ENCODE results near the gene NEURL4. TPM values are rescaled to one million over a fixed set of nuclear protein-coding genes. Genes with fewer than 3 reads are reported as not detected.

Gene NEURL4
- total and polyA plus RNA-seq, 2 donors (not counting 1 experiment from before 2014, with no cell fraction given): 6.0 to 20.1 TPM

DNA sequence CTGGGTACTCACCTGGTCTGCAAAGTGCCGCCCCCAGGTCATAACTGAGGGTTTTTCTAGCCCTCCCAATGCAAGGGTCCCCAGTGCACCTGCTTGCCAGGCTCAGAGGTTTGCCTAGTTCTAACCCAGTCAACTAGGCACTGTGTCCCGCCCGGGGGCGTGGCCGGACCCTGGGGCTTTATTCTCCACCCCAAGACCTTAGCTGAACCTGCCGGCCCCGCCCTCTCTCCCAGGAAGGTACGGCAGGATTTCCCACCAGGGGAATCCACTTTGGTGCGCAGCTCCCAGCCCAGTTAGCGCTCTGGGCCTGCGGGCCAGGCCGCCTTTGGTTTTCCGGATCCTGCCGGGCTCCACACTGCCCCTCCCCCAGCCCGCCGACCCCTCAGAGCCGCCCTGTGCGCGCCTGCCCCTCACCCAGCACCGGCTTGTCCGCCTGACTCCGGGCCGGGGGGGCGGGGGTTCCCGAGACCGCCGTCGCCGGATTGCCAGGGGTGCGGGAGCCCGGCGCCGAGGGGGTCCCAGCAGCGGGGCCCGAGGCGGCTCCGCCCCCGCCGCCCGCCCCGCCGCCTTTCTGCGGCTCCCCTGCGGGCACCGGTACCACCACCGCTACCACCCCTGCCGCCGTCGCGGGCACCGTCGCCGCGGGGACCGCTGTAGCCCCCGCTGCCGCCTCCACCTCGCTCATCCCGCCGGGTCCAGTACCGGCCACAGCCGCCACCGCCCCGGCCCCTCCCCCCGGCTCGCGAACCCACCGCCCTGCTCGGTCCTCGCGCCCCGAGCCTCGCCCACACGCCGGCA is 35.1 kb downstream of the NEURL4 start:
- peak overlapping the region; percentile 13 for H3K4me2 ChIP-seq (ENCODE audit: extremely low read depth, insufficient read depth, low read length)
- no peaks in the 10 kb centered on the region for H3K36me3 ChIP-seq (ENCODE audit: control insufficient read depth, insufficient read depth, low read length)
- H3K27me3 ChIP-seq (ENCODE audit: control insufficient read depth, insufficient read depth, low read length): peaks cover 38% of the 10 kb centered on the region
- no peak overlapping the region for H3K27ac ChIP-seq (ENCODE audit: insufficient read depth, low read length)
- no peaks in the 10 kb centered on the region for H3K9me3 ChIP-seq (ENCODE audit: control insufficient read depth, insufficient read depth, low read depth, low read length)
- H2AFZ ChIP-seq (ENCODE audit: low read length): no peak overlapping the region
- no peak overlapping the region for H3K9ac ChIP-seq (ENCODE audit: insufficient read depth, low read length)
- H3K4me3 ChIP-seq (replicated peaks in 1 of 4; ENCODE audit: control extremely low read depth in 1 of 4, insufficient read depth in 1 of 4, low read depth in 3 of 4, low read length in 4 of 4): no peak overlapping the region
- H3K79me2 ChIP-seq (ENCODE audit: control insufficient read depth, insufficient read depth, low read length): no peaks in the 10 kb centered on the region
- H3K4me1 ChIP-seq (ENCODE audit: control insufficient read depth, extremely low read depth, insufficient read depth, low read length): no peaks in the 10 kb centered on the region
- TF ChIP-seq EZH2 (IDR thresholded peaks at IDR 0.05; ENCODE audit: low read length, missing control alignments): peak; percentile 81
- no peak for TF ChIP-seq CTCF (conservative IDR thresholded peaks at IDR 0.05 in 1 of 2, IDR thresholded peaks at IDR 0.05 in 1 of 2; ENCODE audit: low read depth in 1 of 2, low read length in 2 of 2)
- DNase-seq (ENCODE audit: low read depth in 2 of 2): no peak
- no peaks in the 10 kb centered on the region for H4K20me1 ChIP-seq (ENCODE audit: control insufficient read depth, extremely low read depth, insufficient read depth, low read length)

GRCh38 chr17:7293159-7293558 is 36.0 kb downstream of the NEURL4 start:
- H3K27ac ChIP-seq (ENCODE audit: insufficient read depth, low read length): no peak overlapping the region
- no peak overlapping the region for H3K9ac ChIP-seq (ENCODE audit: insufficient read depth, low read length)
- no peak overlapping the region for H2AFZ ChIP-seq (ENCODE audit: low read length)
- no peak overlapping the region for H3K4me2 ChIP-seq (ENCODE audit: extremely low read depth, insufficient read depth, low read length)
- H3K4me3 ChIP-seq (replicated peaks in 1 of 4; ENCODE audit: control extremely low read depth in 1 of 4, insufficient read depth in 1 of 4, low read depth in 3 of 4, low read length in 4 of 4): no peak overlapping the region
- peaks cover 38% of the 10 kb centered on the region for H3K27me3 ChIP-seq (ENCODE audit: control insufficient read depth, insufficient read depth, low read length)
- H4K20me1 ChIP-seq (ENCODE audit: control insufficient read depth, extremely low read depth, insufficient read depth, low read length): no peaks in the 10 kb centered on the region
- TF ChIP-seq CTCF (conservative IDR thresholded peaks at IDR 0.05 in 1 of 2, IDR thresholded peaks at IDR 0.05 in 1 of 2; ENCODE audit: low read depth in 1 of 2, low read length in 2 of 2) (no peak), EZH2 (IDR thresholded peaks at IDR 0.05; ENCODE audit: low read length, missing control alignments) (no peak)
- no peak for DNase-seq (ENCODE audit: low read depth in 2 of 2)
- H3K36me3 ChIP-seq (ENCODE audit: control insufficient read depth, insufficient read depth, low read length): no peaks in the 10 kb centered on the region
- no peaks in the 10 kb centered on the region for H3K4me1 ChIP-seq (ENCODE audit: control insufficient read depth, extremely low read depth, insufficient read depth, low read length)
- no peaks in the 10 kb centered on the region for H3K9me3 ChIP-seq (ENCODE audit: control insufficient read depth, insufficient read depth, low read depth, low read length)
- no peaks in the 10 kb centered on the region for H3K79me2 ChIP-seq (ENCODE audit: control insufficient read depth, insufficient read depth, low read length)

DNA sequence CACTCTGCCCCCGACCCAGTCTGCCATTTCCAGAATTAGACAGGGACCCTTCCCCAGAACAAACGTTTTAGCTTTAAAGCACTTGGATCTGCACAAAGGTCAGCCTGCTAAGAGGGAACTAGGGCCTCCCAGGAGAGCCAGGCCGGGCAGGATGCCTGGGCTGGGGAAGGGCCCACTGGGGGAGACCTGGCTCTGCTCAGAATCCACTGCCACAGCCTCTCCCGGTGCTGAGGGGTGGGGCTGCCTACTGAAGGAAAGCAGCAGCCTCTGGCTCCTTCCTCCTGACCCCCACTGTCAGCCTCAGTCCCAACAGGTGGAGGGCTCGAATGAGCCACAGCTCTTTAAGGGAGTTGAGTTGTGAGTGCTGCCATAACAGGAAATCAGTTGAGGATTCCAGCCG is 36.4 kb downstream of the NEURL4 start:
- Histone ChIP-seq H3K4me3 (replicated peaks in 1 of 4; ENCODE audit: control extremely low read depth in 1 of 4, insufficient read depth in 1 of 4, low read depth in 3 of 4, low read length in 4 of 4) (no peak overlapping the region), H3K27me3 (ENCODE audit: control insufficient read depth, insufficient read depth, low read length) (peaks cover 38% of the 10 kb centered on the region), H3K9ac (ENCODE audit: insufficient read depth, low read length) (no peak overlapping the region), H3K27ac (ENCODE audit: insufficient read depth, low read length) (no peak overlapping the region), H3K79me2 (ENCODE audit: control insufficient read depth, insufficient read depth, low read length) (no peaks in the 10 kb centered on the region), H3K4me2 (ENCODE audit: extremely low read depth, insufficient read depth, low read length) (no peak overlapping the region), H3K9me3 (ENCODE audit: control insufficient read depth, insufficient read depth, low read depth, low read length) (no peaks in the 10 kb centered on the region), H4K20me1 (ENCODE audit: control insufficient read depth, extremely low read depth, insufficient read depth, low read length) (no peaks in the 10 kb centered on the region), H3K4me1 (ENCODE audit: control insufficient read depth, extremely low read depth, insufficient read depth, low read length) (no peaks in the 10 kb centered on the region), H2AFZ (ENCODE audit: low read length) (no peak overlapping the region), H3K36me3 (ENCODE audit: control insufficient read depth, insufficient read depth, low read length) (no peaks in the 10 kb centered on the region)
- DNase-seq (ENCODE audit: low read depth in 2 of 2): no peak
- TF ChIP-seq EZH2 (IDR thresholded peaks at IDR 0.05; ENCODE audit: low read length, missing control alignments): no peak
- TF ChIP-seq CTCF (conservative IDR thresholded peaks at IDR 0.05 in 1 of 2, IDR thresholded peaks at IDR 0.05 in 1 of 2; ENCODE audit: low read depth in 1 of 2, low read length in 2 of 2): no peak
